HG02970 (cell line): Measurements from ENCODE around the gene OR56A1.

Source experiments
- ATAC-seq: cut with Tn5 transposase; IDR thresholded peaks from one replicate; pipeline ENCODE4 v1.9.1; 2021; ENCODE audit warnings: mild to moderate bottlenecking, moderate library complexity, moderate number of reproducible peaks; ENCODE audit not compliant: unreplicated experiment, low FRiP score

OR56A1 gene

DNA sequence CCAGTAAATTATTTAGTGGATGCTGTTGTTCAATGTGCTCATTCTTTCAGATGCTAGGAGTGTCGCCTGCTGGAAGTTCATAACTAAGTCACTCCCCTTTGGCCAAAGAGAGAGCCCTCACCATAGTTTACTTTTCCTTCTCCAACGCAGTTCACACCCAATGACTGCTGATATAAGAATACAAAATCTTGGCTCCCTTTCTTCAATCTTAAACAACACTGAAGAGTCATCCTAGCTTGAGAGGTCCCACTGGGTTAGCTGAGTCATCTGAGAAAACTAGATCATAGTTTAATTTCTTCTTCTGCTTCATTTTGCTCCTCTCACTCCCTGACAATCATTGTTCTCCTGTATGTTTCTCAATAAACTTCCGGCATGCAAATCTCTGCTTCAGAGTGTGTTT is 38.4 kb downstream of the OR56A1 start:
- no peak for ATAC-seq

- ATAC-seq = no peak
Observed at GRCh38 chr11:5989203-5989602, 41.4 kb downstream of the OR56A1 start.

- no peak for ATAC-seq
Observed at GRCh38 chr11:5986885-5987284, 43.7 kb downstream of the OR56A1 start, which contains the start of gene OR52L1. Gene OR52L1 (minus strand): TSS chr11:5986985. CDS start chr11:5986930, 55 bp downstream.

- ATAC-seq = no peak
Observed at GRCh38 chr11:5983443-5983842, 47.1 kb downstream of the OR56A1 start.

GRCh38 chr11:5973530-5973929 is 57.0 kb downstream of the OR56A1 start:
- no peak for ATAC-seq
